ENCODE data around the gene SLC35G3. TPM values are rescaled to one million over a fixed set of nuclear protein-coding genes. Genes with fewer than 3 reads are reported as not detected.

SLC35G3 gene
- not detected in 2 replicates for total RNA-seq

GRCh38 chr17:35194001-35194400 lies at the start of gene SLC35G3:
Gene SLC35G3, minus strand, starts transcription at chr17:35194393. Its CDS starts 86 bp downstream, at chr17:35194307.

DNA sequence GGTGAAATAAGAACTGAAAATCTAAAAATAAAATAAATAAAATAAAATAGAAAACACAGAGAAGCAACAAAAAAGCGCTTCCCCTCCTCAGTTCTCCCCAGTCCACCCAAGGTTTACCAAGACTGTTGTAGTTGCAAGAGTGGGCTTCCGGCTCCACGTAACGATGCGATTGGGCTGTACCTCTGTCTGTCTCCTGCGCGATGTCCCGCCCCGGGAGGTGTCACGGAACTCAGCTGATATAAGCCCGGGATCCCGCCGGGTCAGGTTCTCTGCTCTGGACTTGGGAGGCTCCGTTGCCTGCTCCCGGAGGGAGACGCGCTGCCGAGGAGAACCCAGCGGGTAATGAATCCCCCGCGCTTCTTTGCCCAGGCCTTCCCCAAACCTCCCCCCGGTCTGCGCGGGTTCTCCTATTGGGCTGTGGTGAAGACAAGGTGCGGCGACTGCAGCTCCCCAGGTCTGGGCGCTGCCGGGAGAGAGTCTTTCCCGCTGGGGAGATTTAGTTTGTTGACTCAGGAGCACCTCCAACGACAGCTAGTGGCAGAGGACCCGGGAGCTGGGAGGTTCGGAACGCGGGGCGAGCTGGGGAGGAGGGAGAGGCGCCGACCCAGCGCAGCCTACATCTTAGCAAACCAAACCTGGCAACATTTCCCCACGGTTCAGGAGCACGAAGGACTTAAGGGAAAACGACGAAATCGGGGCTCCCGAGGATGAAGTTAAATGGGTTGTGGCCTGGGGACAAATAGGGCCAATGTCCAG lies 48.8 kb upstream of the SLC35G3 start, which contains the start of gene SLFN5:
TSS of gene SLFN5 (plus strand) at position 268 of the 756 bp plus-strand sequence. CDS start 15,619 bp downstream, outside the sequence.

DNA sequence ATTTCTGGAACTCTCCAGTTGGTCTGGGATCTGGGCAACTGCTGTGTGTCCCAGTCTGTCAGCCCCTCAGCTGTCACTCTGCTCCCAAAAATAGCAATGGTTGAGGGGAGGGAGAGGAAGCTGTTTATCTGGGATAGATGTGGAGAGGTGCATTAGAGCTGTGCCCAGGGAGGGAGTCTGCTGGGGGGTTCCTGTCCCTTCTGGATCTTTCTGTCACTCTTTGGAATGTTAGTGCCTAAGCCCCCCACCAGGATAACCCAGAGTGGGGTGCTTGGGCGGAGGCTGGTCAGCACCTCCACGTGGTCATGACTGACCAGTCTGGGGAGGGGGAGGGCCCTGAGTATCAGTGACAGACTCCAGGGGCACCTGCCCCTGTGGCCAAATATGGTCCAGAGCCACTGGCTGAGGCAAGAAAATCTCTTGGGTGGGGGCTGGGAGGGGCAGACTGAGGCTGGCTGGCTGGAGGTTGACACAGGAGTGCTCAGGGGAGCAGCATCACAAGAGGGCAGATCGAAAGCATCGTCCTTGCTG lies 46.8 kb downstream of the SLC35G3 start, which contains the start of gene UNC45B:
TSS of gene UNC45B (plus strand) at position 443 of the 531 bp plus-strand sequence. CDS start 447 bp downstream, outside the sequence.

Other genes with a start within 250 kb of the SLC35G3 start
- gene CCT6B, start 232.9 kb downstream of the SLC35G3 start, total RNA-seq, result 0.84 and 1.2 TPM in 2 replicates
- gene ZNF830, start 232.9 kb downstream of the SLC35G3 start, total RNA-seq, result 8.9 and 9.3 TPM in 2 replicates
- gene LIG3, start 213.9 kb downstream of the SLC35G3 start, total RNA-seq, result 18.3 and 25.9 TPM in 2 replicates
- gene RFFL, start 130.7 kb downstream of the SLC35G3 start, total RNA-seq, result 18.5 and 36.1 TPM in 2 replicates
- 4.3 and 7.3 TPM in 2 replicates for gene RAD51D, start 74.5 kb downstream of the SLC35G3 start, total RNA-seq
- not detected in 2 replicates for gene FNDC8, start 72.8 kb downstream of the SLC35G3 start, total RNA-seq
- 25.1 and 27.5 TPM in 2 replicates for gene NLE1, start 52.1 kb downstream of the SLC35G3 start, total RNA-seq
- not detected in 2 replicates for gene UNC45B, start 46.6 kb downstream of the SLC35G3 start, total RNA-seq
- gene SLFN5, start 48.7 kb upstream of the SLC35G3 start, total RNA-seq, result 18.0 and 18.5 TPM in 2 replicates
- 3.6 and 8.8 TPM in 2 replicates for gene SLFN11, start 179.2 kb upstream of the SLC35G3 start, total RNA-seq
- gene SLFN12, start 238.1 kb upstream of the SLC35G3 start, total RNA-seq, result 6.2 and 7.0 TPM in 2 replicates

All from airway epithelial cell (primary cell).